Effector CD8-positive, alpha-beta T cell (primary cell): Measurements from ENCODE around the gene CACNA1I.

Source experiments
- DNase-seq: peaks from one replicate; lab custom pipeline; 2025; lab: John Stamatoyannopoulos, UW

CACNA1I gene

DNA sequence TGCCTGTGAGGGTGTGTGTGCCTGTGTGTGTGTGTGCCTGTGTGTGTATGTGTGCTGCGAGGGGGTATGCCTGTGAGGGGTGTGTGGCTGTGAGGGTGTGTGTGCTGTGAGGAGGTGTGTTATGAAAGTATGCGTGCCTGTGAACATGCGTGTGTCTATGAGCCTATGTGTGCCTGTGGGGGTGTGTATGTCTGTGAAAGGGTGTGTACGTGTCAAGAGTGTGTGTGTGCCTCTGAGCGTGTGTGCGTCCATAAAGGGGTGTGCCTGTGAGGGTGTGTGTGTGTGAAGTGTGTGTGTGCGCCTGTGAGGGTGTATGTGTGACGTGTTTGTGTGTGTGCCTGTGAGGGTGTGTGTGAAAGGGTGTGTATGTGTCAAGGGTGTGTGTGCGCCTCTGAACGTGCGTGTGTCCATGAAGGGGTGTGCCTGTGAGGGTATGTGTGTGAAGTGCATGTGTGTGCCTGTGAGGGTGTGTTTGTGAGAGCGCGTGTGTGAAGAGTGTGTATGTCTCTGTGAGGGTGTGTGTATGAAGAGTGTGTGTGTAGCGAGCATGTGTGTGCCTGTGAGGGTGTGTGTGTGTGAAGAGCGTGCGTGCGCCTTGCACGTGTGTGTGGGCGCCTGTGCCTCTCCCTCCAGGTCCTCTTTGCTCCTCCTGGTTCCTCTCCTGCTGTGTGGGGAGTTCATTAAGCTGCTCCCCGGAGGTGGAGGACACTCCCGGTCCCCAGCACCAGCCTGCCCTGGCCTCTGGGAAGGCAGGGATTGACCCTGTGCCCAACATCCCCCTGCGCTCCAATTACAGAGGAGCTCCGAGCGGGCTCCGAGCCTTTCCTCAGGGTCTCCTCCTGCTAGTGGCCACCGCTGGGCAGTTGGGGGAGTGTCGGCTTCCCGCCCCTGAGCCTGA lies 53.3 kb downstream of the CACNA1I start:
- no peak for DNase-seq

DNA sequence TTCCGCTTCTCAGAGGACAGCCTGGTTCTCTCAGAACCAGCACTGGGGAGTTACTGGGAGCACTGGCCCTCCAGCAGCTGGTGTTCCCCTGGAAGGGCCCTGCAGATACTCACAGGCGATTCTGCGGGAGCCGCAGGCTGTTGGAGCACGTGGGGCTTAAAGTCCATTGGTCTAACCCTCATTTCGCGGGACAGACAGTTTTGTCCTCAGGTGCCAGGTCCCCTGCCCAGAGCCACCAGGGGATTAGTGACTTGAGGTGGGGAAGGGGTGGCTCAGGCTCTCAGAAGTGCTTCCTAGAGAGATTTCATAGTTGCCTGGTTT lies 53.9 kb downstream of the CACNA1I start:
- no peak for DNase-seq

DNA sequence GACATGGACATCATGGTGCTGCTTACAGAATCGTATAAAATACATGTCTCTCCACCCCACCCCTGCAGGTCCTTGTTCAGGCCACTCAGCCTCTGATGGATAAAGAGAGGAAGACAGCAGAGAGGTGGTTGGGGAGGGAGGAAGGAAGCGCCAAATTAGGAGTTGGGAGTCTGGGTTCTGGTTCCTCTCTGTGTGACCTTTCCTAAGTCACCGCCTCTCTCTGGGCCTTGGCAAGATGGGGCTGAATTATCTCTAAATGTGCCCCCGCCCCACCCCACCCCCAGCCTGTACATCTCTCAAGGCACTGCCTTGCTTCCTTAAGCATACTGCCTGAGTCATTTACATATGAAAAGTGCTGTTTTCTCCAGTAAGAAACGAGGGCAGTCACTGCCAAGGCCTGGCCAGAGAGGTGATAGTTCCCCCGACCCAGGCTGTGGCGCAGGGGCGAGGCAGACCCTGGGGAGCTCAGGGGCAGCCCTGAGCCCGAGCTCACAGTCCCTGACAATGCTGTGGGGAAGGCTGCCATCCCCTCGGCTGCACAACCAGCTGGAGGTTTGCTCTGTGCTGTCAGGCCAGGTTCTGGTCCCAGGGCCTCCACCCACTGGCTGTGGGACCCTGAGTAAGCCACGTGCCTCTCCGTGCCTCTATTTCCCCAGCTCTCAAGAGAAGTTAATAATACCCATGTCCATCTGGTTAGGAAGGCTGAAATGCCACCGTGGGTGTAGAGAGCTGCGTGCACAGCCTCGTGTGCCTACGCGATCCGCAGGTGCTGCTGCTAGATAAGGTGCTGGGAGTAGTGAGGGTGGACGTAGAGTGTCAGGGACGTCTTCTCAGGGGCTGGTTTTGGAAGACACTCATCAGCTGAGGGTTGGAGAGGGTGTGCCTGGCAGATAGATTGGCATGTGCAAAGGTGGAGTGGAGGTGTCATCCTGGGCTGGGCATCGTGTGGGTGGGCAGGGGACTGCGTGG lies 55.3 kb downstream of the CACNA1I start:
- no peak for DNase-seq

DNA sequence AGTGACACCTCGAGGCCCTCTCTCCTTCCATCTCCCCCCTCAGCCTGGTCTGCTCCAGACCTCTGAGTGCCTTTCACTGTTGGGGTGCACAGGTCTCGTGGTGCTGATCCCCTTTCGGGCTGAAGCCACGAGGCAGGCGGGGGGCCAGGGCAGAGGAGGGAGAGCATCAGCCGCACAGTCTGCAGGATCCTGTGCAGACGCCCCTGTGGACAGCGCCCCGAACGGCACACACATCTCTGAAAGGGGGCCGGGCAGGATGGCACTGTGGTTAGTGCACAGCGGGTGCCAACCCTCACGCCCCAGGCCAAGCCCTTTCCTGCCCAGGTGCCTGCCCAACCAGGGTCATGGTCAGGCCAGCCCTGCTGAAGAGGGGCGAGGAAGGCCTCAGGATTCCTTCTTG lies 56.7 kb downstream of the CACNA1I start:
- no peak for DNase-seq

DNA sequence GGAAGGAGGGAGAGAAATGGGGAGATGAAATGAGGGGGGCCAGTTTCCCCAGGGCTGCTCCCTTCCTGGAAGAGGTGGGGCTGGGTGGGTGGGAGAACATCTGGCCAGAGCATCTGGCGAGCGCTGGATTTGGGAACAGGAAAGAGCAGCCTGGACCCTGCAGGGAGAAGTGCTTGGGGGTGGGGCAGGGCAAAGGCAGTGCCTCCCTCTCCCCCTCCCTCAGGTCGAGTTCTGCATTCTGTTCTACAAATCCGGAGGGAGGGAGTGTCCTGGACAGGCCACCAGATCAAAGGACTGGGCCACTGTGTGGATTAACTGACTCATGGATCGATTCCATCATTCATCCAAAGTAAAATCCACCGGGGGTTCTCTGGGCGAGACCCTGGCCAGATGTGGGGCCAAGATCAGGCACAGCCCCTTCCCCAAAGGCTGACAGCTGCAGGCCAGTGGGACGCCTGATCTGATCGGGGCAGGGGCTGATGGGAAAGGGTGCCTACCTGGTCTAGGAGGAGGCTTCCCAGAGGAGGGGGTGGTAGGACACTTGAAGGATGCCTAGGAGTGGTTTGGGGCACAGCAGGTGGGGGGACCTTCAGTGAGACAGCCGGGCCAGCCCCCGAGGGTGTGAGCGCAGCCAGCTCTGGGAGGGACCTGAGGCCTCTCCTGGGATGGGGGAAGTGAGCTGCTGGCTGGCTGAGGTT lies 57.5 kb downstream of the CACNA1I start:
- DNase-seq, result no peak

DNA sequence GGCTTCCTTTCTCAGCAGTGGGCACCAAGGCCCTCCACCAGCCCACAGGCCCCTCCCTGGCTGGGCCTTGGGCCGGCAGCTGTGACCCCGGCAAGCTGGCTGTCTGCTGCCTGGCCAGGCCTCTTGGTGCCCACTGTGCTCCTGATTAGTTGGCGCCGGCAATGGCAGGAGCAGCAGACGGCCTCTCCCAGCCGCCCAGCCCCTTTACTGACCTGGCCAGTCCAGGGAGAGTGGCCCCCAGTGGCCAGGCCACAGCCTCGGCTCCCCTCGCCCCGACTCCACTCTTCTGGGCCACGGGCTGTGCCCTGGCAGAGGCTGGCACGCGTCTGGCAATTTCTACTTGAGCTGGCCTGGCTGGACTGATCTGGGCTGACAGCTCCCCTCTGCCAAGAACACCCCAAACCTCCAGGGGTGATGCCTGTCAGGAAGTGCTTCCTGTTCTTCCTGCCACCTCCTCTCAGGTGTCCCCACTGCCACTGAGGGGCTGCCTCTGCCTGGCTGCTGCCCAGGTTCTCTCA lies 58.1 kb downstream of the CACNA1I start:
- no peak for DNase-seq

DNA sequence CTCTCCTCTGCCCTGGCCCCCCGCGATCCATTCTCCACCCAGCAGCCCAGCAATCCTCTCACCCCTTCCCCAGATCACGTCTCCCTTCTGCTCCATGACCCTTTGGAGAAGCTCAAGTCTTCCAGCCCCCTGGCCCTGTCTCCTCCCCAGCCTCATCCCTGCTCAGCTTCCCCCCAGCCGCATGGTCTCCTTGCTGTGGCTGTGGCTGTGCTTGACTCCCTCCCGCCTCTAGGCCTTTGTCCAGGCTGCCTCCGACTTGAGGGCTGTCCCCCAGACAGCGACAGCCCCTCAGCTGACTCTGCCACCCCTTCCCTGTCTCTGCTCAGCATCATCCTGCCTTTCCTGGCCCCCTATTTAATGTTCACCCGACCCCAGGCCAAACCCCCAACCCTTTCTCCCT lies 59.3 kb downstream of the CACNA1I start:
- no peak for DNase-seq

DNA sequence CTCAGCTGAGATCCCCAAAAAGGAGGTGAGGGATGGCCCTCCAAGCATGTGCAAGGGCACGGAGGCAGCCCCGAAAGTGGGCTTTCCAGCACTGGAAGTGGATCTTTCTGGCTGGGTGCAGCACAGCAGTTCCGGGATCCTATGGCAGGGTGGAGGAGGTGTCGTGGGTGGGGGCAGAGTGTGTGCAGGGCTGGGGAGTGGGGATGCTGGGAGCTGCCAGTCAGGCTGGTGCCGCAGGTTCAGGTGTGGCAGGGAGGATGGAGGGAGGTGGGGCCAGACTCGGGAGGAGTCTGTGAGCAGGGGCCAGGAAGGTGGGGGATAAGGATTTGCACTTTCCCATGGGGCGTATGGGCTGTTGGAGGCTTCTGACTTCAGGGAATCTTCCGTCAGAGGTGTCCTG lies 60.2 kb downstream of the CACNA1I start:
- DNase-seq, result no peak

DNA sequence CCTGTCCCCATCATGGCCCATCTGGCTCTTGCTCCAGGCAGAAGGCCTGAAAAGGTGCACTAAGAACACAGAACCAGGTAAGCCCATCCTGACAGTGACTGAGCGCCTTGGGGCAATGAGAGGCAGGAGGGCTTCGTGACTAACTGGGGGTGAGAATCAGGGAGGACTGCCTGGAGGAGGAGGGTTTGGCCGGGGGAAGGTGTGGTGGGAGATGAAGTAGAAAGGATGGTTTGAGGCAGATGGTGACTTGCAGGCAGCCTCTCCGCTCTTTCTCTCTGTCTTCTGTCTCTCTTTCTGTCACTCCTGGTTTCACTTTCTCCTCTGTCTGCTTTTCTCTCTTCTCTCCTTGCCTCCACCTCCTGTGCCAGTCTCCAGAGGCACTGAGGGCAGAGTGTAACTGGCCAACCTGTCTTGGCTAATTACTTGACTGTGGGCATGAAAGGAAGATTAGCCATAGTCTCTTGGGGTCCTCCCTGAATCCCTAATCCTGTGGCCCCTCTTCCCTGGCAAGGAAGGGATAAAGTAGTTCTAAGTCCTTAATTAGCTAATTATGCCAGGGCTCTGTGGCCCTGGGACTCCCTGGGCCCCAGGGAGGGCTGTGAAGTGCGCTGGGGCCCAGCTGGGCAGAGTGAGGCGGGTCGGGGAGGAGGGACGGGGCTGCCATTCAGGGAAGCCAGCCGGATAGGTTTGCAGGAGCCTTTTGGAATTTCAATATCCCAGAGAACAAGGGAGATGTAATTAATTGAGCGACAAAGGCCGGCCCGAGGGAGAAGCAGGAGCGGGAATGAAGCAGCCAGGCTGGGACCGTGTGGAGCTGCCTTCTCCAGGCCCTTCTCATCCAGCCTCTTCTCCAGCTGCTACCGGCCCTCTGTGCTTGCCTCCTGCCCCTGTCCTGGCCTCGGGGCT lies 61.1 kb downstream of the CACNA1I start:
- DNase-seq, result no peak

DNA sequence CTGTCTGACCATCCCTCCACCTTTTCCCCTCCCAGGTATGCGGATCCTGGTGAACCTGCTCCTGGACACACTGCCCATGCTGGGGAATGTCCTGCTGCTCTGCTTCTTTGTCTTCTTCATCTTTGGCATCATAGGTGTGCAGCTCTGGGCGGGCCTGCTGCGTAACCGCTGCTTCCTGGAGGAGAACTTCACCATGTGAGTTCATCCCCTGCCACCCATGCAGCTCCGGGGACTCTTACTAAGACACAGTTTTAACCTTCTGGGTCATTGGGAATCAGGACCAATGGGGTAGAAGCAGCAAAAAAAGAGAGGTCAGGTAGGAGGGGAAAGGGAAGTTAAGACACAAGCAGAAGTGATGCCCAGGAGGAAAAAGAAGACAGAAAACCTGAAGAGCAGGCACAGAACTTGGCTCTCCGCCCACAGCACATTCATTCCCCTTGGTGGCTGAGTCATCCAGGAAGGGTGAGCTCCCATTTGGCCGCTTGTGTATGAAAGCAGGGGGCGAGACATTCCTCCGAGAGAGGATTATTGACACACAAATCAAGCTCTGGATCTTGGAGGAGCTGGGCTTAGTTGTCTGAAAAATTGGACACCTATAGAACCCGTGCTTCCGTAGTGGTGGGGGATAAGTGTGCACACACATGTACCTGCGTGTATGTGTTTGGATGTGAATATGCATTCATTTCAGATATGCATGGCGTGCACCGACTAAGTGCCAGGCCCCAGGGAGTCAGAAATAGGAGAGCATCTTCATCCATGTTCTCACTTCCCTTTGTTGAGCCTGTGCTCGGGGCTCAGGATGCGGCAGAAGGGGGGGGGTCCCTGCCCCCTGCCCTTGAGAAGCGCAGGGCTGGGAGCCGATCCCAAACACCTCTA lies 64.2 kb downstream of the CACNA1I start:
- no peak for DNase-seq

DNA sequence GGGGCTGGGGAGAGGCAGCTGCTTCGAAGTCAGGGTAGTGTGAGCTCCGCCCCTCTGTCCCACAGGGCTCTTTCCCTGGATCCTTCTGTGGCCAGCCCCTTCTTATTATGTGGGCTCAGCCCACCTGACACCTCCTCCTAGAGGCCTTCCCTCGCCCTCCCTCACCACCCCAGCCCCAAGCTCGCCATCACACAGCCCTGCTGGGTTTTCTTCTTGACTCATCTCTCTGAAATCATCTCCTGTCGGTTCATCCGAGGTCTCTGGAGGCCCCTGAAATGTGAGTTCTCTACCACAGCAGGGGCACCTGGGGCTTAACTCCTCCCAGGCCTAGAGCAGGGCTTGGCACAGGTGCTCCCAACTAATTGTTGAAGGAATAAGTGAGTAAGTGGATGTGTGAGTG lies 65.2 kb downstream of the CACNA1I start:
- DNase-seq, result no peak

DNA sequence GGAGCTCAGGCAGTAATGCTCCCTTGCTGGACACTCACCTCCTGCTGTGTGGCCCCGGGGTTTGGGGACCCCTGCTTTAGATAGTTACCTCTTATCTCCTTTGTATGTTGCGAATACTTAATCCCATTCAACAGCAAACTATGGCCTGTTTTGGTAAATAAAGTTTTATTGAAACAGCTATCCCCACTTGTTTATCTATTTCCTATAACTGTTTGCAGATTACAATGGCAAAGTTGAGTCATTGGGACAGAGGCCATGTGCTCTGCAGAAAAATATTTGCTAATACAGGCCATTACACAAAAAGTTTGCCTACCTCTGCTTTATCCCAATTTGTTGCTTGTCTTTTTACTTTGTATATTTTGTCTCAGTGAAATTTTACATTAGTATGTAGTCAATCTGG lies 68.4 kb downstream of the CACNA1I start:
- no peak for DNase-seq

DNA sequence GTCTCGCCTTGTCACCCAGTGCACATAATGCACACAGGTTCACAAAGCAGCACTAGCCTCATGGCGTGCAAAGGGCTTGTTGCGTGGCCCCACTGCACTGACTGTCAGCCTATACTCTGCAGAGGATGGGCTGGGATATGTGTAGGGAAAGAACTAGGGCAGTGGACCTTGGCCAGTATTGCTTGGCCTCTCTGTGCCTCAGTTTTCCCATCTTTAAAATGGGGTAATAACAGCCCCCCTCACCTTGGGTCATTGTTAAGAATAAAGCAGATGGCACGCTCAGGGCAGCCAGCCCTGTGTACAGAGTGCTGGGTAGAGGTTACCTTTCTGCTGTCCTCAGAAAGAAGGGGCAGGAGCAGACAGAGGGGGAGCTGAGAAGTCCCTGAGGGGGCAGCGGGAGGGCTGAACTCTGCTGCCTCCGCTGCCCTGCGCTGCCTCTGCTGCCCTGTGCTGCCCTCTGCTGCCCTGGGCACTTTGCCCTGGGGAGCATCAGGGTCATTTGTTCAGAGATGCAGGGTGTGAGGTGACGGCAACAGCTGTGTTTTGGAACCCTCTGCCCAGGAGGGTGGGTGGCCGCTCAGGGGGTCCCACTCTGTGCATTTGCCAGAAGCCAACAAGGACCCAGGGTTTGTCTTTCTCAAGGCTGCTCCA lies 71.2 kb downstream of the CACNA1I start:
- DNase-seq, result no peak

DNA sequence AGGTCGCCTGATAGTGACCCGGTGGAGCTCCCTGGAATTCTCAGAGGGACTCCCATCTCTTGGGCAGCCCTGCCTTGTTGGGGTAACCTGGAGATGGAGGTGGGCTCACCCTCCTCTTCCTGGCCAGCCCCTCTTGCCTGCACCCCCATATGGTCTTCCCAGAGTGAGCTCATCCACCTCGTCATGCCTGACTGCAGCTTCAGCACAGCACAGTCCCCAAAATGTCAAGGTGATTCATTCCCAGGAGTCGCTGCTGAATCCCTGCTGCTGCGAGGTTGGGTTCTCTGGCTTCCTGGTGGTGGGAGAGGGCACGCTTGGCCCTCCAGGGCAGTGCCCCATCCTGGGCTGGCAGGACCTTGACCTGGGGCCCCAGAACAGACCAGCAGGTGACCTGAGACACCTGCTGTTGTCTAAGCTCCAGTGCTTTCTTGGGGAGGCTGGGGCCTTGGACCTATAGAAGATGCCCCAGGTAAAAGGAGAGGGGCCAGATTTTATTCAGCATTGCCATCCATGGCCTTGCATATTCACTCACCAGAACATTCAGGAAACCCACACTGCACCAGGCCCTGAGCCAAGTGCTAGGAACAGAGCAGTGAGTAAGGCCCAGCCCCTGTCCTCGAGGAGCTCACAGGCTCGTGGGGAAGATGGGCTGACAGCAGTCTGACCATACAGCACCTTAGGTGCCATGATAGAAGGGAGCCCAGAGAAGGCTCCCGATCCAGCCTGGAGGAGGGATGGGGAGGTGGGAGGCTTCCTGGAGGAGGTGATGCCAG lies 72.9 kb downstream of the CACNA1I start:
- DNase-seq, result no peak

DNA sequence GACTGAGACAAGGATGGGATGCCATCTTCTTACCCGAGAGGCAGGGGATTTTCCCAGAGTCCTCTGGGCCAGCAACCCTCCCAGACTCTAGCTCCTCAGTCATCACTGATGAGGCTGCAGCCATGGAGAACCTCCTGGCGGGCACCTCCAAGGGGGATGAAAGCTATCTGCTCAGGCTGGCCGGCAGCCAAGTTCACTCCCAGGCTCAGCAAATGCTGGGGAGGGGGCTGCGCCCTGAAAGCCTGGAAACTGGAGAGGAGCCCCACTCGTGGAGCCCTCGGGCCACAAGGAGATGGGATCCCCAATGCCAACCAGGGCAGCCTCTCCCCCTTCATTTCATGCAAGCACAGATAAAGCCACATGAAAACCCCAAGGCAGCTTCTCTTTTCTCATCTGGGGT lies 75.0 kb downstream of the CACNA1I start:
- DNase-seq, result no peak

DNA sequence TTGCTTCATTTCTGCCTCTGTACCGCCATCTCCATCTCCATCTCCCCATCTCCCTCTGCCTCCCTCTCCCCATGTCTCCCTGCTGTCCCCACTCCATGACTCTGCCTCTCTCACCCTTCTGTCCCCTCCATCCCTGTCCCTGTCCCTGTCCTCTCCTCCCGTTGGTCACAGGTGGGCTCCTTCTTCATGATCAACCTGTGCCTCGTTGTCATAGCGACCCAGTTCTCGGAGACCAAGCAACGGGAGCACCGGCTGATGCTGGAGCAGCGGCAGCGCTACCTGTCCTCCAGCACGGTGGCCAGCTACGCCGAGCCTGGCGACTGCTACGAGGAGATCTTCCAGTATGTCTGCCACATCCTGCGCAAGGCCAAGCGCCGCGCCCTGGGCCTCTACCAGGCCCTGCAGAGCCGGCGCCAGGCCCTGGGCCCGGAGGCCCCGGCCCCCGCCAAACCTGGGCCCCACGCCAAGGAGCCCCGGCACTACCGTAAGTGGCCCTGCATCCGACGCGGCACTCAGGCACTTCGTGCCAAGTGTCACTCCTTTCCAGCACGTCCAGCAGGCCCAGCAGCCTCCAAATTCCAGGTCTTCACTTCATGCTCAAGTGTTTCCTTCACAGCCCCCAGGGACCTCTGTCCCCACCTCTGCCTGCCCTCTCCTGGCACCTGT lies 76.0 kb downstream of the CACNA1I start:
- DNase-seq, result no peak

DNA sequence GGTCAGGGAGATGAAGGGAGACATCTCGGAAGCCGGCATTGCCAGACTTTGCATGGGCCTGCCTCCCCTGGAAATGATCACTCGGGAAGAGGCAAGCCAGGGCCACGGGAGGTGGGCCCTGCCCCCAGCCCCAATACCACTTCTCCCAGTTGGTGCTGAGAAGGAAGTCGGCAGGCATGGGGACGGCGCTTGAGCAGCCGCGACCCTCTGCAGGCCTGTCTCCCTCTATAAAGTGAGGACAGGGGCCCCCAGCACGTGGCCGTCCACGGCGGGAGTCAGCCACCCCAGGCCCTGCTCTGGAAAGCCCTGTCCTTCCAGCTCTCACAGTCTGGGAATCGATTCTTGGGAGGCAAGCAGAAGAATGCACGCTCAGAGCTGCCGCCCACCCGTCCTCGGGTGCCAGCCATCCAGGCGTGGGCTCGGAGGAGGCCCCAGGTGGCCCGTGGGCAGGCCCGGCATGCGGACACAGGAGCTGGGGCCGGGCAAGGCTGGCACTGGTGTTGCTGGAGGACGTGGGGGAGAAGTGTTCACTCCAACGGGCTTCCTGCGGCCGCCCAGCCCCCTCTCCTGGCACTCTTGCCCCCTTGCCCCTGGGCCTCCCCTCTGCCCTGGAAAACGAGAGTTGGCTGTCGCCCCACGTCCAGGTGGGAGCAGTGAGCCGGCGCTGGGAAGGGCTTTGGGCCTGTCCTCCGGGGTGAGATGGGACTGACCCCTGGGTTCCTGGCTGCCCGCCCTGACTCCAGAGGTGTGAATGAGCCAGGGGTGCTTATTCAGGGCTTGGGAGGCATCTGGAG lies 77.5 kb downstream of the CACNA1I start:
- DNase-seq, result no peak

DNA sequence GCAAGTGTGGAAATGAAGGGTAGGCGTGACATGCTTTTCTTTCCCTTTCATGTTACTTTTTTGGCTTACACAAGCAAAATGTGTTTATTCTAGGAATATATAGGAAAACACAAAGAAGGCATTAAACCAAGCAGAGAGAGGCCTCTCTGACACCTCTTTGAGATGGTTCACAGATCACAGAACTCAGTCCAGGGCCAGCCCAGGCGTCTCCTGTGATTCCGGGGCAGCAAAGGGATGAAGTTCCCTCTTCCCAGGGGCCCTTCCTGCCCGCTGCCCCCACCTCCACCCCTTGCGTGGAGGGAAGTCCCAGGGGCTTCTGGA lies 78.0 kb downstream of the CACNA1I start:
- no peak for DNase-seq
